RWPE1 (cell line): ENCODE results near the gene ABCB11.

Experiments
- CTCF ChIA-PET: fragments of 350-600 bp; sonication (Branson Sonifier 250); formaldehyde crosslinking; extraction: SDS; loops from one replicate; lab custom pipeline; 2021; lab: Yijun Ruan, JAX
- POLR2A ChIA-PET: fragments of 400-600 bp; formaldehyde crosslinking; extraction: SDS; loops from one replicate; lab custom pipeline; 2020; ENCODE audit warnings: antibody characterized with exemption; ENCODE audit not compliant: low non-redundant PET; lab: Yijun Ruan, JAX
- DNase-seq: peaks from one replicate; pipeline ENCODE4 v3.0.0; 2012; ENCODE audit warnings: low spot score
- H3K27ac ChIP-seq: fragments of 450-650 bp; 2 replicates; pipeline ENCODE4 v1.5.1; 2017
- TF ChIP-seq, protein P1 (sequence below): fragments of 450-650 bp; conservative IDR thresholded peaks from 2 replicates; pipeline ENCODE4 v1.5.1; 2017; ENCODE audit warnings: low read depth, mild to moderate bottlenecking

ABCB11 gene

DNA sequence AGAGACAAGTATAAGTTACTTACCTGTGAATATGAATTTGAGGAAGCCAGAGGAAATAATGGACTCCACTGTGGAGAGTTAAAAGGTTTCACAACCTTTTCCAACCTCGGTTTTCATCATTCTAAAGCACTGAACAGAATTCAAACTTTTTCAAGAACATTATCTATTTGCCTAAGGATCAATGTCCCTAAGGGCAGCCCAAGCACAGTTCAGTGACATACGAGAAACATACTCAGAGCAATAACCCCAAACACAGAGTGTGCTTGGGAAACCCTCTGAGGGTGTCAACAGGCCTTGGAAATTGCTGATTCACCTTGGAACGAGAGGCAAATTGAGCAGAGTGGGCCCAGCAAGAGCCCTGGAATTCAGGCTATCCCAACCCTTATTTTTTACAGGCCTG is at the start of gene ABCB11:
ABCB11 (minus strand) TSS at position 123 of the 400 bp plus-strand sequence. CDS start 13,199 bp downstream, outside the sequence.
- CTCF ChIA-PET, result no interaction called here
- POLR2A ChIA-PET, result no interaction called here
- TF ChIP-seq, protein P1, sequence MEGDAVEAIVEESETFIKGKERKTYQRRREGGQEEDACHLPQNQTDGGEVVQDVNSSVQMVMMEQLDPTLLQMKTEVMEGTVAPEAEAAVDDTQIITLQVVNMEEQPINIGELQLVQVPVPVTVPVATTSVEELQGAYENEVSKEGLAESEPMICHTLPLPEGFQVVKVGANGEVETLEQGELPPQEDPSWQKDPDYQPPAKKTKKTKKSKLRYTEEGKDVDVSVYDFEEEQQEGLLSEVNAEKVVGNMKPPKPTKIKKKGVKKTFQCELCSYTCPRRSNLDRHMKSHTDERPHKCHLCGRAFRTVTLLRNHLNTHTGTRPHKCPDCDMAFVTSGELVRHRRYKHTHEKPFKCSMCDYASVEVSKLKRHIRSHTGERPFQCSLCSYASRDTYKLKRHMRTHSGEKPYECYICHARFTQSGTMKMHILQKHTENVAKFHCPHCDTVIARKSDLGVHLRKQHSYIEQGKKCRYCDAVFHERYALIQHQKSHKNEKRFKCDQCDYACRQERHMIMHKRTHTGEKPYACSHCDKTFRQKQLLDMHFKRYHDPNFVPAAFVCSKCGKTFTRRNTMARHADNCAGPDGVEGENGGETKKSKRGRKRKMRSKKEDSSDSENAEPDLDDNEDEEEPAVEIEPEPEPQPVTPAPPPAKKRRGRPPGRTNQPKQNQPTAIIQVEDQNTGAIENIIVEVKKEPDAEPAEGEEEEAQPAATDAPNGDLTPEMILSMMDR, result no peak
- DNase-seq, result no peak
- no peak within 1 kb of the TSS for H3K27ac ChIP-seq

DNA sequence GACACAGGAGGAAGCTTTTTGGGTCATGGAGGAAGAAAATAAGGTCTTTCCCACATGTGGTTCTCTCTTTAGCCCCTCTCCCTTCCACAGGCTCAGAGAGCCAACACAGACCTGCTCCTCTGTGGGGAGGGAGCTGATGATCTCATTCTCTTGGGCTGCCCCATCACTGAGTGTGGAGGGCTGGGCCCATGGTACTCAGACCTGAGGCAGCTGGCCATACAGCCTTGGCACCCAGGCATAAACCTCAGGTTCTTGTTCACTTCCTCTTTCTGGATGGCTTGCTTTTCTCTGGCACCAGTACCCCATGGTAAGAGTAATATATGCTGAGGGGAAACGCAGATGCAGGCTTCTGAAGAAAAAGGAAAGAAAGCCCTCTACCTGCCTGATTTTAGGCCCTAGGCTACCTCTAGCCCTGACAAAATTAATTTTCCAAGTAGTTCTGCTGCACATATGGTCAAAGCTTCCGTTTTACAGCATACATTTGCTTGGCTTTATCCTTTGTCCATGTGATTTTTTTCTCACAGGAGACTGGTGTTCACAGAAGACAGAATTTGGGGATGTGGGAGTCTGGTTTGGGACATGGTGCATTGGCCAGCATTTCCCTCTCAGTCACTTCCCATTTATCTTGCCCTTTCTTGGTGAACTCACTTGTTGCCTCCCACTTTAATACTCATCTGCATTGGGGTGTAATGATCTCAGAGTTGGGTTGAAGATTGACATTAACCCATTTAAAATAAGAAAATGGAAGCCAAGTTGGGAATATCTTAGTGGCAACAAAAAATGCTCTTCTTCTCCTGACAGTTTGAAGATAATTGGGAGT is 49.3 kb upstream of the ABCB11 start:
- POLR2A ChIA-PET, result no interaction called here
- H3K27ac ChIP-seq, result no peak overlapping the region
- CTCF ChIA-PET, result no interaction called here
- DNase-seq, result no peak
- TF ChIP-seq, protein P1, result no peak

DNA sequence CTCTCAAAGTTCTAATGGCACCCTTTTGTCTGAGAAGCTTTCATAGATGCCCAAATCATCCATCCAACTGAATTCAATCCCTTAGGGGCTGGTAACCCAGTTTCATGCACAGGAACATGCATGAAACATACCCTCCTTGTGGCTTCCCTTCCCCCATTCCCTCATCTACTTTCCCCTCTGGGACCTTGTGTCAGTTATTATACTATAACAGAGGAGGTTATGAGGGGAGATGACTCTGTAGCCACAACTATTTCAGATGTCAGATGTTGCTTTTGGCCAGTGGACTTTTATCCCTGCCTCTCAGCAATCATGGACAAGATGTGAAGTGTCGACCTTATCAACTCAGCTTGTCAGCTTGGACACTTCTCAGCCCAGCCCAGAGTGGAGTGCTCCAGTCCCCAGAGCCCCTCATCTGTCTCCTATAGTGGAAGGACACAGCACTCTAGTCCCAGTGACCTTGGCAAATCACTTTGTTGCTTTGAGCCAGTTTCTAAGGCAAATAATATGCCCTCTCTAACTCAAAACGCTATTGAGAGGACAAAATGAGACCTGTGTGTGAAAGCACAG is 46.6 kb upstream of the ABCB11 start:
- TF ChIP-seq, protein P1, result no peak
- ChIA-PET POLR2A (no interaction called here), CTCF (no interaction called here)
- DNase-seq, result no peak
- no peak overlapping the region for H3K27ac ChIP-seq

DNA sequence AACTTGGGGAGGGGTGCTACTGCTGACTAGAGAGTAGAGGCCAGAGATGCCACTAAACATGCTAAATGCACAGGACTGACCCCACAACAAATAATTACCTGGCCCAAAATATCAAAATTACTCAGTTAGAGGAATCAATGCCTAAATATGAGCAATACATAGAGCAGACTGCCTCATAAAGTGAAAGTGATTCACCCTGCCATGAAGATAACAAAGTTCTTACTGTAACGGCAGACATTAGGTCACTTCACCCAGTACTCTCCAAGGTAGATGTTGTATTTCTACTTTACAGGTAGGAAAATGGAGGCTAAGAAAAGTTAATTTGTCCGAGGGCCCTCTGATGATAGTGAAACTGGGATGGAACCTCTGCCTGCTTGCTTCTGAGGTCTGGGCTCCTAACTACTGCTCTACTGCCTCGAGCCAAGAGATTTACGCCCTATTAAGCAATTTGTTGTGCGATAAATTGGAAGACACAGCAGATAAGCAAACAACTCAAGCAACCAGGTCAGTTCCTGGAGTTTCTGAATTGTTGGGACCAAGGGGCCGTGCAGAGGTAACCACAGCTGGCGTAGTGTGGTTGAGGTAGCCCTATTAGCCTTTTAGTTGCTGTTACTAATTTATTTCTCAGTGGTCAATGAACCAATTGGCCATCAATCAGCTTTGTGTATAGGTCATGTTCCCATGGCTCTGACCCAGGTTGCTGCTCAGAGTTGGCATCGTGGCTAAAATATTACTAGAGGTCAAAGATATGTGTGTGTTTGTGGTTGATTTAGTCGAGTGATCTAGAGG is 43.0 kb upstream of the ABCB11 start:
- ChIA-PET CTCF (no interaction called here), POLR2A (no interaction called here)
- DNase-seq, result no peak

DNA sequence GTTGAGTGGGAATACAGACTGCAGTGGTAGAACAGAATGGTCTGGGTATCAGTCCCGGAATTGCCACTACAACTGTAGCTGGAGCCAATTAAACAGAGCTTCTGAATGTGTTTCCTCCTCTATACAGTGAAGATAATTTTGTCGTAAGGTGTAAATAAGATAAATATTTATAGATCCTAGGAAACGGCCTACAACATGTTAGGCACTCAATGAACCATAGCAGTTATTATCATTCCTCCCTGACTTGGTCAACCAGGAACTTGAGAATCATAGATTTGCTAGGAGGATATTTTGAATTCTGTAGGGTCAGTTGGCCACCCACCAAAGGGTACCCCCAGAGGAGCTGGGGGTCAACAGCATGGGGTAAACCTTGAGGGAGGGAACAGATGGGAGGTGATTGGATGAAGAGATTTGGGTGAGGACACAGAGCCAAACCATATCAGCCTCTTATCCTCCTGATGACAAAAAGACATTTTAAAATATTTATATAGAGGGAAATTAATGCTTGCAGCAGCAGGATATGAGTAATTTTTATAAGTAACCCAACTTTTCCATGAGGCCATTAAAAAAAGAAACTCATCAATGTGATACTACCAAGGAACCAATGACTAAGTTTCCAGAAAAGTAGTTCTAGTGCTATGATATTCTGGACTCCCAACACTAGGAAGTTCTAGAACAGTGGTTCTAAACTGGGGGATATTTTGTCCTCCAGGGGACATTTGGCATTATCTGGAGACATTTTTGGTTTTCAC is 42.3 kb upstream of the ABCB11 start:
- ChIA-PET CTCF (no interaction called here), POLR2A (no interaction called here)
- H3K27ac ChIP-seq, result no peak overlapping the region
- TF ChIP-seq, protein P1, result no peak
- DNase-seq, result no peak

More for the DNA sequence above, 43.0 kb upstream of the ABCB11 start:
- TF ChIP-seq, protein P1, result no peak
- no peak overlapping the region for H3K27ac ChIP-seq
